GM23248 (cell line): Measurements from ENCODE around the gene TMEM108.

Experiments
- EZH2 ChIP-seq: fragments of 200-600 bp; sonication (generic); IDR thresholded peaks from 2 replicates; pipeline ENCODE4 v1.6.1; 2018; ENCODE audit warnings: antibody characterized with exemption, mild to moderate bottlenecking; ENCODE audit not compliant: insufficient read depth, poor library complexity, severe bottlenecking
- EZH2phosphoT487 ChIP-seq: fragments of 200-600 bp; sonication (generic); IDR thresholded peaks from 2 replicates; pipeline ENCODE4 v1.6.1; 2018; ENCODE audit warnings: antibody characterized with exemption, moderate library complexity, mild to moderate bottlenecking, low read depth; ENCODE audit not compliant: insufficient read depth

- no peak for TF ChIP-seq EZH2
- TF ChIP-seq EZH2phosphoT487: no peak
These were observed 366.7 kb downstream of the TMEM108 start for GRCh38 chr3:133404920-133405319.
